Hematopoietic multipotent progenitor cell treated with erythropoietin and hydrocortisone succinate and interleukin-3 and kit ligand, for 15 days (in vitro differentiated cells): ENCODE results near the gene ZNF318.
"Not testable (repeated sequence)": the region's sequence is repeated elsewhere in the genome, so short reads cannot be mapped to it uniquely, and the experiment has no call there.

ENCODE experiments used
- DNase-seq: peaks from one replicate; pipeline ENCODE4 v3.0.0-alpha.2; 2015; ENCODE audit warnings: low spot score

Gene ZNF318

DNA sequence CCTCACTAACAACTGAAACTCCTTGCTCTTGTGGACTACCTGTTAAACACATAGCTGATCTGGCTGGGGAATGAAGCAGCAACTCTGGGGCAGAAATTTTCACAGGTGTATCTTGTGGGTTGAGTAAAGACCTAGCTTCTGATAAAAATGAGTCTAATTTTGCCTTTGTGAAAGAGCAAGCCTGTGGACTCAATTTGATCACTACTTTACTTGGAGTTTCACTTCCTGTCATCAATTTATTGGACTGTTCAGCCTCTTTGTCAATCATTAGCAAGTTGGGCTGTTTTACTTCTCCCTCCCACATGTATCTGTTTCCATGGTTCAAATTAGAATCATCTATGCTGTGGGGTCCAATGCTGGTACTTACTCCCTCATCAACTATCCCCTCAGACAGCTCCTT lies 31.2 kb downstream of the ZNF318 start:
- DNase-seq = no peak

DNA sequence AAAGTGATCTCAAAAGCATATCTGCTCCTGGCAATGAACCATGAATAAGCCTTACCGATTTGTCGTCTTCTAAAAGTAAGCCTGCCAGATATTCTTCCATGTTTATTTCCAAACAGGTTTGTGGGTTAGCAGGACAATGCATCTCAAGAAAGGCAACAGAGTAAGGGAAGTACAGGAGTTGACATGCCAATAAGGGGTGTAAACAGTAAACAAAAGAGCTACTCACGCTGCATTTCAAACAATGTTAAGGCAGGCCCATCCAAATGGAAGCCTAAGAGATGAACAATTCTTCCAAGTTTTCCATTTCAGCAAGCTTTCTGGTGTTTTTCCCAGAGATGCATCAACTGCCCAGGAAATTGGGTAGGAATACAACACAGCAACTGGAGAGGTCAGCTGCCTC lies 33.1 kb downstream of the ZNF318 start:
- DNase-seq = no peak

DNA sequence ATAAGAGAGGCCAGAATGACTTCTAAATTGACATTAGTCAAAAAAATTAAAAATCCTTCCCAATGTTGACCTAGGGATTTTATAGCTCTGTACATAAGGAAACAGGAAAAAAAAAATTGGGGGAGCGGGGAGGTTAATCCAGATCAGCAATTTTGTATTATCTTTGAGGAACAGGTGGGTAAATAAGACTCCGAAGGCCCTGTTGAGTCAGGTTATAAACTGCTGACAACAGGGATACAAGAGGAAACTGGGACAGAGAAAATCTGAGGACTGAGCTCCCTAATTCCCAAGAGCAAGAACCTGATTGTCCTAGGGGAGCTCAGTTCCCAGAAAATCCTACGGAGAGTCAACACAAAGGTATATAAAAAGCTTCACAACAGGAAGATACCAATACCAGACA lies 34.0 kb downstream of the ZNF318 start:
- DNase-seq = no peak

DNA sequence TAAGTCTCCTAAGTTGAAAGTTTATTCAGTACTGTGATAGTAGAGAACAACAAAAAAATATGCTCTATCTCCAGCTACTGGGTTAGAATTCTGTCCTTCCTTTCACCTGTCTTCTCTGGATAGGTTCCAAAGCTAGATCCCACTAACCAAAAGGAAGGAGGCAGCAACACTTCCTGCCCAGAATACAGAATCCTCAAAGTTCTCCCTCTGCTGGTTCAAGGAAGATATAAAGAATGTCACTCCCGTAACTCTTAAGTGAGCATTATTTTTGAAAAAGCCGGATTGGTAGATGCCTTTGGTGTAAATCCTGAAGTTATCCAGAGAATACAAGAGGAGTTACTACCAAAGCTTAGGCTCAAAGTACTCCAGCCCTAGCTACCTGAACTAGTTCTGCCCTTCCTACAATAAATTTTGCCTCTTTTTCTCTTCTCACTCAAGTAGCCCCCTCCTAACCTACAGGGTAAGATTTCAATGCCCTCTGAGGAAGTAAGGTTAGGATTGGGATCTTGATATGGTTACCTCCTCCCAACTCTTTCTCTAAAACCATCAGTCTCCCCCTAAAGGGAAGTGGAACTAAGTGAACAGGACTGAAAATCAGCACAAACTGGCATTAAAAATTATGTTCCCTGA lies 34.9 kb downstream of the ZNF318 start:
- peak; percentile 32 for DNase-seq

DNA sequence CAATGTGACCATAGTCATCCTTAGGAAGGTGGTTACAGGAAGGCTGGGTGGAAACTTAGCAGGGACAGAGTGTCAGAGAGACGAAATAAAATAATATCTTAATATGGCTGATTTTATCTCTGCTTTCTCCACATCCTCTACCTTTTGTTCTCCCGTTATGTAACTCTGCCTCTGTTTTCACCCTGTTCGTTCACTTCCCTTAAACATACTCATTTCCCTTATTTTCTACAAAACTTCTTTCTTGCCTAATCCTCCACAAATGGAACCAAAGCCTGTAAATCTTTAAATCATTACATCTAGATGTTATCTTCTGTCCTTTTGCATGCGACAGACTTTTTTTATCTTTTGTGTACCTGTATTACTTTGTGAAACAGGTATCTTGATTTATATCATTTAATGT lies 37.6 kb downstream of the ZNF318 start:
- no peak for DNase-seq

DNA sequence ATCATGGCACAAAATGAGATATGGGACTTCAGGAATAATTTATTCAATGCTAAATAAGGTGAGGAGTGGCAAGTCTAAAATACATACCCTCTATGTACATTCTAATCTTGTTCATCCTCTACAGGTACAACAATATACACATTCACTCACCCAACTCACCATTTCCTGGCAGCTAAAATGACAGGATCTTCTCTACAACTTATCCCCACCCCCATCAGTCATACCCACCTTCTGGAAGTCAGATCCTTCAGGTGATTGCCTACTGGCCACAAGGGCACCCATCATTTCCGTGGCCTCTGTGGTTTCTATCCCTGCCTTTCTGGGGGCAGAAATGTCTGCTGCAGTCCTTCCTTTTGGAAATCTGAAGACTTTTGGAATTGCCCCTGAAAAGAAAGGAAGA lies 38.0 kb downstream of the ZNF318 start:
- DNase-seq = no peak

DNA sequence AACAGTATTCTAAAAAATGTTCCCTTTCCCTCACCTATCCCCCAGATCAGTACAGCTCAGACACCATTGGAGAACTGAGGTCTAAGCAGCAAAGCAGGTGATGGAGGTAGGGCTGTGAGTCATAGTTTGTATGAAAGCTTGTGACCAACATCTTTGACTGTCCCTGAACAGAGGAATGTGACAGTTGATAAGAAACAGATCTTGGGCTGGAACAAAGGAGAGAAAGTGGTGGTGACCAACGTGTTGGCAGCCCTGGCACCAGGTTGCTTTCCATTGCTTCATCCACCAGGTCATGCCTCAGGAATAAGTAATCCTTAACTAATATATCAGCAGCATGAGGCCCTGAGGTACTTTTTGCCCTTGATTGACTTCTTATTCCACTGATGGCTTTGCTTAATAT lies 40.9 kb downstream of the ZNF318 start:
- DNase-seq = no peak

DNA sequence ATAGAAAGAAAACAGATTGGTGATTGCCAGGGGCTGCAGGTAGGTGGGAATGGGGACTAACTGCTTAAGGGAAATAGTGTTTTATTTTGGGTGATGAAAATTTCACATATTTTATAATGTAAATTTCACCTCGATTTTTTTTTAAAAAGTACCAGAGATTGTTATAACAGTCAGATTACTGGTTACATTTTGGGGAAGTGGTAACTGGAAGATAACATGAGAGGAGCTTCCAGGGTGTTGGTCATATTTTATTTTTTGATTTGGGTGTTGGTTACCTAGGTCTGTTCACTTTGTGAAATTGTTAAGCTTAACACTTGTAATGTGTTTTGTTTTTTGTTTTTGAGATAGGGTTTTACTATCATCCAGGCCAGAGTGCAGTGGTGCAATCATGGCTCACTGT lies 43.6 kb downstream of the ZNF318 start:
- no peak for DNase-seq

DNA sequence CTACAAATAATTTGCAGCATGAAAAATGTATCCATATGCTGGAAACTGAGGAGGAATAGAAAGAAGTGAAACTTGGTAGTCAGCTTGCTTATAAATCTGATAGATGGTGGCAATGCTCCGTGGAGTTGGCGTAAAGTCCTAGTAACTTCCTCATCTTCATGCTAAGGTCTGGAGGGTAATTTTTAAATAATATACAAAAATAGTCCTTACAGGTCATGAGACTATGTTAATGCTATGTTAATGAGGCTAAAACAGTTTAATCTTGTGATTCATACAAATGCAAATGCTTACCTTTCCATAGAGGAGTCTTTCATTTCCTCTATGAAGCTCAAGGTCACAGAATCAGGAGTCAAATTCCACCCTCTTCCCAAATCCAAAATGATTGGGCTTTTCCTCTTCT lies 51.4 kb downstream of the ZNF318 start:
- DNase-seq = no peak

DNA sequence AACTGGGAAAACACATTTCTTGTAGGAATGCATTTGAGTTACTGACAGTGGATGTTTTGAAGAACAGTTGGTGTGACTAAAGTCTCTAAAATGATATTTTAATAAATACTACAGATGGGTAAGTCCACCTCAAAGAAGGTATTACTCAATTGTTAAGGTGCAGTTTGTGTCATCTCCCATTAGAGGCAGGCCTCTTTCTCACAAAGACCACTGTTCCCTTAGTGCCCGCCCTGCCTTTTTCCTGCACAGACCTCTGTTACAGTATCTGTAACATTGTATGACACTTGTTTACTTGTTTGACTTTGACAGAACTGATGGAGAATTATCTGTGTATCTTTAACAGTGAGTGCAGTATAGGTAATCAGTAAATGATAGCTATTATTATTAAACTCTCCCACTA lies 55.6 kb downstream of the ZNF318 start:
- no peak for DNase-seq

DNA sequence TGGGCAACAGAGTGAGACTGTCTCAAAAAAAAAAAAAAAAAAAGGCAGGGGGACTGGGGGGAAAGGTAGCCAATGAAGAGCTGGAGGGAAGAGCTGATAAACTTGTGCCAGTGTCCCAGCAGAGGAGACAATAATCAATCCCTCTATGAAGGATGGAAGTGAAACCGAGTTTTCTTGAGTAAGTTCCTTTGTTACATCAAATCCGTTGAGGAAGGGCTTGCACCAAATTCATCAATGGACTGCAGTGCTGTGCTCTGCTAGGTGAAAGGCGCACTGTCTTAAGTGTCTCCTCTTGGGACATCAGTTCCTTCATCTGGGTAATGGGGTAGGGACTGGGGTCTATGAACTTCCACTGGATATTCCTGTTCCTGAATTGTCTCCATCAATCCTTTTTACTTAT lies 57.8 kb downstream of the ZNF318 start:
- no peak for DNase-seq

DNA sequence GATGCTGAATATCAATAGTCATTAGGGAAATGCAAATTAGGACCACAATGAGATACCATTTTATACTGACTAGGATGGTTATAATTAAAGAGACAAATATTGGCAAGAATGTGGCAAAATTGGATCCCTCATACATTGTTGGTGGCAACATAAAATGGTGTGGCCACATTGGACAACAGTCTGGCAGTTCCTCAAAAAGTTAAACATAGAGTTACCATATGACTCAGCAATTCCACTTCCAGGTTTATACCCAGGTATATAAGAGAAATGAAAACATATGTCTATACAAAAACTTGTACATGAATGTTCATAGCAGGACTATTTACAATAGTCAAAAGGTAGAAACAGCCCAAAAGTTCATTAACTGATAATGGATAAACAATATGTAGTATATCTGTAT lies 58.8 kb downstream of the ZNF318 start:
- no peak for DNase-seq

DNA sequence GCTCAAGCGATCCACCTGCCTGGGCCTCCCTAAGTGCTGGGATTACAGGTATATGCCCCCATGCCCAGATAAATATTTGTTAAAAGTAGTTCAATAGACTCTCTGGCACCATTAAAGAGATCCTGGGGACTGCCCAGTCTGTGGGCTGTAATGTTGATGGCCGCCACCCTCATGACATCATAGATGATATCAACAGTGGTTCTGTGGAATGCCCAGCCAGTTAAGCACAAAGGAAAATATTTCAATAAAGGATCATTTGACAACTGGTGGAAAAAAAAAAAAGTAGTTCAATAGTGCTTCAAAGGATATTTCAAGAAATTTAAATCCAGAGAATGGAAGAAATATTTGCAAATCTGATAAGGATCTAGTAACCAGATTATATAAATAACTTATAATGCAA lies 59.3 kb downstream of the ZNF318 start:
- DNase-seq = no peak

DNA sequence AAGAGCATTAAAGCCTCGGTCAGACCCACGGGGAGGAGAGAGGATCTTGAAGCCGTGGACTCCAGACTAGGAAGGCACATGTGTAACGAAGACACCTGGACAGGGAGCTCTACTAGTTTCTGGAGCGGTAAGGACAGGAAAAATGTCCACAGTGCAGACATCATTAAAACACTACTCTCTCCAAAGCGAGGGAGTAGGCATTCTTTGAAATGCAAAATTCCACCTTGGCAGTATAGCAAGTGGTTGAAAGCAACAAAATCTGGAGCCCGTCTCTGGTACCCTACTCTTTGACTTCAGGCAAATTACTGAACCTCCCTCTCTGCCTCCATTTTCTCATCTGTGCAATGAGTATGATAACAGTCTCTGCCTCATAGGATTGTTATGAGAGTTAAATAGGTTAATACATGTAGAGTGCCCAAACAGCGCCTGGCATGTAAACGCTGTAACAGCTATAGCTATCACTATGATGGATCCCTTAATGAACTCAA lies 60.4 kb downstream of the ZNF318 start:
- DNase-seq = no peak

DNA sequence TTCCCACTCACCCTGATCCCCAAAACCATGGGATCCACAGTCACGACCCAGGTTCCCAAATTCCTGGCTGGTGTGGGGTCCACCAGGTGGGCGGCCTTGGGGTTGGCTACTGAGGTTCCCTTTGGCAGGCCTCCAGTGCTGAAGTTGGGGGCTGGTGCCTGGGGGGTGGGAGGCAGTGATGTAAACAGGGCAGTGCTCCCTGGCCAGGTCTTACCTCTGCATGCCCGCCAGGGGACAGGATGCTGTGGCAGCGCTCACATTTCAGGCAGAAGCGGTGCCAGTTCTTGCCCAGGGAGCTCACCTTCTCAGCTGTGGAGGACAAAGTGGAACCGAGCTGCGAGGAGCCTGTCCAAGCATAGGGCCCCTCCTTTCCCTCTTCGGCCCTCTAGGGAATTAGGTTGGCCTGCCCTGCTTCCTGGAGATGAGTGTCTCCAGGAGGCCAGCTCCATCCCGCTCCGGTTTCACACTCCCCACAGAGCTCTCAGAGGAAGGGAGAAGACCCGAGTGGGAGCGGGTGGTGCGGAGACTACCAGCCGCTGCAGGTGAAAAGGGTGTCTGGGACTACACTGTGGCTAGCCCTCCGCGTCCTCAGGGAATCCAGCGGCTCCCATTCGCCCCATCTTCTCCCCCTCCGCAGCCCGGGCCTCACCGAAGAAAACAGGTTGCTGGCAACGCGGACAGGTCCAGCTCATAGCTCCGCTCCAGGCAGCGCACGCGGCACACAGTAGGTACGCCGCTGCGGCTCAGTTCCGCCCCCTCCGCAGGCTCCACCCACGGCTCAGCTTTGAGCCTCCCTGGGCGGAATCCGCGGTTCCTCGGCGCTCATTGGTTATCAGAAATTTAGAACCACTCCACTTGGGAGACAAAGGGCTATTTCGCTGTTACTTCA lies 61.1 kb downstream of the ZNF318 start, which contains the start of gene CRIP3:
Gene CRIP3, minus strand, starts transcription at position 726 of the 889 bp plus-strand sequence. Its CDS starts 34 bp downstream, at position 692.
- DNase-seq = peak; percentile 15

DNA sequence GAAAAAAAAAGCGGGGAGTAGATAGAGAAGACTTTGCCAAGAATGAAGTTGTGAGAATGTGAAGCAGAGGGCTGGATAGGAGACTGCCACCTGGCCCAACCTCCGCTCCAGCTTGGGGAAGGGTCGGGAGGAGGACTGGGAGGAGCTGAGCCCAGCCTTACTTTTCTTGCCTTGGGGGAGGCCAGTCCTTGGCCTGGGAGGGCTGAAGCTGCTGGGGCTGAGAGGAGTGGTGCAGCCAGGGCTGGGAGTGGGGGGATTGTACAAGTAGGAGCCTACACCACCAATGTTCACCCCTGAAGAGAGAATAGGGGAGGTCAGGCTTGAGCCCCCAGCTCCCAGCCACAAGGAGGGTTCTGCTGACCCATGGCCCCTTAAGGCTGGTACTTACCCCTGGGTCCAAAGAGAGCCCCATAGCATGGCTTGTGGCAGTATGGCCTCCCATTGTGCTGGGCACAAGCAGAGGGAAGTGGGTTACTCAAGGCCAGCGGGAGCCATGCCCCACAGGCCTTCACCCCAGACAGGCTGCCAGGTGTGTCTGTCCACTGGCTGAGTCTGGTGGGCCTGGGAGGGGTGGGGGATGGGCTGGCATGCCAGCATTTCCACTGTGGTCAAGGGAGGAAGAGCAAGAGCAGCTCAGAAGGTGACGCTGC lies 61.9 kb downstream of the ZNF318 start:
- no peak for DNase-seq

DNA sequence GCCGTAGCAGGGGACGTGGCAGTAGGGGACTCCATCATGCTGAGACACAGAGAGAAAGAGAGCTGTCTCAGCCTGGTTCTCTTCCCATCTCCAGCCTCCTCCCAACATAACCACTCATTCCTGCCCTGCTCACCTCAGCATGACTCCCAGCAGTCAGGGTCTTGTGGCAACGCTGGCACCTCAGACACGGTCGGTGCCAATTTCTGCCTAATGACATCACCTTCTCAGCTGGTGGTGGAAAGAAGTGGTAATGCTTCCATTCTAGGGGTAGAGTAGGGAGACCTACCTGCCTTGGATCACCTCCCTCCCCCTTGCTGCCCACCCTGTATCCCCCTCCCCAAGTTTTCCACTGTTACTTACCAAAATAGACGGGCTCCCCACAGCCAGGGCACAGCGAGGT lies 63.4 kb downstream of the ZNF318 start:
- DNase-seq = no peak

DNA sequence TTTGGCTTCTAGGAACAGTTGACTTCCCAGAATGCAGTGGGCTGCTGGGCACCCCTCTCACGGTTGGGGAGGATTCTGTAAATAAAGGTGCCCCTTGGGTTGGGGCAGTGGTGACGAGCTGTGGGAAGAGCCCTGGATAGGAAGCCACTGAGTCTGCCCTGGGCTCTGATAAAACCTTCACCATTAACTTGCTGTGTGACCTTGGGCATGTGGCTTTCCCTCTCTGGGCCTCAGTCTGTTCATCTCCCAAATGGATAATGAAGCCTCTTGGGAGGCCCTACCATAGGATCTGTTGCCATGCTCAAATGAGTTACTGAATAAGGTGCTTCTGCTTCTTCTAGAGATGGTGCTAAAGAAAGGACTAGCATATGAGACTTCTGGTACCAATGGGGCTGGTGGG lies 64.6 kb downstream of the ZNF318 start:
- no peak for DNase-seq

DNA sequence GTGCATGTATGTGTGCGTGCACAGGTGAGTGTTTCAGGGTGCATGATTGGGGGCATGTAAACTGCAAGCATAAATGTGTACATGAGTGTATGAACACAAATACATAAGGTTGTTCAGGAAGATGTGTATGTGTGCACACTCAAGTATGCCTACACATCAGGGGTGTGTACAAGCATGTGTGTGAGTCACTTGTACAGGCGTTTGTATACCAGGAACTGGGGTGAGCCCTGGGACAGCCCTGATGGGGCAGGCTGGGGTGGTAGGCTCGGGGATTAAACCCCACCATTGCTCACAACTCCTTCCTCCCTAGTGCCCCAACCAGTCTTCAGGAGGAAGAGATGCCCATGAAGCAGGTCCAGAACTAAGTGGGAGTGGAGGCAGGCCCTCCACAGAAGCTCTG lies 65.1 kb downstream of the ZNF318 start:
- no peak for DNase-seq

DNA sequence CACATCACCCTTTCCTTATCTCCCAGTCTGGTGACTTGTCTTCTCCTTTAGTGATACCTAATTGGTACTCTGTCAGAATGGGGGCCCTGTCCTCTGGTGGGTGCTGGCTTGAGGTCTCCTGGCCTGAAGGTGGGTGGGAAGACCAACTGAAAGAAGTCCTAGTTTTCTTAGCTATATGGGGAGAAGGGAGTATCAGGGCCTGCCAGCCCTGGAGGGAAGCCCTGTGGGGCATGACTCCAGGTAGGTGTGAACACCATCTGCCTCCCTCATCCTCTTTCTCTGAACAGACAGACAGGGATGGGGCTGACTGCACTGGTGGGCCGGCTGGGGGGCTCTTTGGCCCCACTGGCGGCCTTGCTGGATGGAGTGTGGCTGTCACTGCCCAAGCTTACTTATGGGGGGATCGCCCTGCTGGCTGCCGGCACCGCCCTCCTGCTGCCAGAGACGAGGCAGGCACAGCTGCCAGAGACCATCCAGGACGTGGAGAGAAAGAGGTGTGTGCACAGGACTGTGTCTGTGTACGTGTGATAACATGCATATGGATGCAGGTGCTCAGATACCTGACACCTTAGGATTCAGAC lies 65.6 kb downstream of the ZNF318 start:
- no peak for DNase-seq

DNA sequence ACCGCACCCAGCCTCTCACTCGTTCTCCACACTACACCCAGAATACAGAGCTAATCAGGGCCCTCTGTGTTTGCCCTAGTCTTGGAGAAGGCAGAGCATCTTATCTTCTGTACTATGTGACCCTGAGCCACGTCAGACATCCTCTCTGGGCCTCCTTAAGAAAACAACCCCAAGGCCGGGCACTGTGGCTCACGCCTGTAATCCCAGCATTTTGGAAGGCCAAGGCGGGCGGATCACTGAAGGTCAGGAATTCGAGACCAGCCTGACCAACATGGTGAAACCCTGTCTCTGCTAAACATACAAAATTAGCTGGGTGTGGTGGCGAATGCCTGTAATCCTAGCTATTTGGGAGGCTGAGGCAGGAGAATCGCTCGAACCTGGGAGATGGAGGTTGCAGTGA lies 66.4 kb downstream of the ZNF318 start:
- DNase-seq = not testable (repeated sequence)

DNA sequence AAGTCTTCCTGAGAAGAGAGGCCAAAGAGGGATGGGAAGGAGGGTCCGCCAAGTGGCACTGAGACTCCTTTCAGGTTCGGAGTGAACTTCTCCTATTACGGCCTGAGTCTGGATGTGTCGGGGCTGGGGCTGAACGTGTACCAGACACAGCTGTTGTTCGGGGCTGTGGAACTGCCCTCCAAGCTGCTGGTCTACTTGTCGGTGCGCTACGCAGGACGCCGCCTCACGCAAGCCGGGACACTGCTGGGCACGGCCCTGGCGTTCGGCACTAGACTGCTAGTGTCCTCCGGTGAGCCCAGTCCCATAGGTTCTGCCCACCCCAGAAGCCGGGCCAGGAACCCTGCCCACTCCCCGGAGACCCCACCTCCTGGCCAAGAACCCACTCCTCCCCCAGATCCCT lies 67.3 kb downstream of the ZNF318 start:
- no peak for DNase-seq
